SK-N-SH (cell line): ENCODE results near the gene LCA5L. TPM values are rescaled to one million over a fixed set of nuclear protein-coding genes. Genes with fewer than 3 reads are reported as not detected.

Source experiments
- CTCF ChIA-PET: fragments of 300-600, 350-600 bp; formaldehyde crosslinking; extraction: SDS; loops from one replicate; lab custom pipeline; 2021; lab: Yijun Ruan, JAX
- POLR2A ChIA-PET: fragments of 350-600 bp; sonication (Branson Sonifier 250); formaldehyde crosslinking; extraction: SDS; loops from one replicate; lab custom pipeline; 2020; ENCODE audit warnings: antibody characterized with exemption, inconsistent platforms; lab: Yijun Ruan, JAX
- DNase-seq: peaks from one replicate; pipeline ENCODE4 v3.0.0; 2012
- H2AFZ ChIP-seq: fragments of 200-600 bp; sonication (generic); 2 replicates; pipeline ENCODE4 v1.8.1; 2016; ENCODE audit warnings: antibody characterized with exemption, mild to moderate bottlenecking, low read depth
- H3F3A ChIP-seq: fragments of 200-600 bp; sonication (generic); replicated peaks from 2 replicates; pipeline ENCODE3; 2016; ENCODE audit warnings: antibody characterized with exemption, mild to moderate bottlenecking; ENCODE audit not compliant: insufficient read depth
- H3K27ac ChIP-seq, 2 experiments: fragments of 200-500 bp in 1 of 2; fragments of 200-600 bp in 1 of 2; sonication (Bioruptor generic) in 1 of 2; sonication (generic), shearing (Covaris generic) in 1 of 2; 2 replicates each; pipeline versions ENCODE4 v1.5.1 to v1.6.1; 2014 to 2016; ENCODE audit warnings: low read depth in 2 of 2, inconsistent platforms in 1 of 2, low read length in 1 of 2, mild to moderate bottlenecking in 1 of 2, mixed read lengths in 1 of 2
- H3K27me3 ChIP-seq: fragments of 200-600 bp; sonication (generic), shearing (Covaris generic); 2 replicates; pipeline ENCODE4 v1.6.1; 2016; ENCODE audit warnings: mixed run types; ENCODE audit not compliant: insufficient read depth
- H3K36me3 ChIP-seq, 2 experiments: fragments of 200-500 bp in 1 of 2; fragments of 200-600 bp in 1 of 2; sonication (Bioruptor generic) in 1 of 2; sonication (generic) in 1 of 2; replicated peaks in 1 of 2; 2 replicates each; pipeline versions ENCODE3 to v1.5.1; 2014 to 2016; ENCODE audit warnings: low read length in 1 of 2, mild to moderate bottlenecking in 1 of 2; ENCODE audit not compliant: insufficient read depth in 2 of 2, control insufficient read depth in 1 of 2
- H3K4me1 ChIP-seq, 2 experiments: fragments of 200-500 bp in 1 of 2; fragments of 200-600 bp in 1 of 2; sonication (Bioruptor generic) in 1 of 2; sonication (generic), shearing (Covaris generic) in 1 of 2; 2 replicates each; pipeline versions ENCODE4 v1.5.1 to v1.6.1; 2014 to 2016; ENCODE audit warnings: low read depth in 1 of 2, low read length in 1 of 2, mixed run types in 1 of 2; ENCODE audit not compliant: insufficient read depth in 2 of 2, control insufficient read depth in 1 of 2
- H3K4me2 ChIP-seq: fragments of 200-600 bp; sonication (generic), shearing (Covaris generic); 2 replicates; pipeline ENCODE4 v1.6.1; 2017; ENCODE audit warnings: mixed run types
- H3K4me3 ChIP-seq, 2 experiments: fragments of 200-500 bp in 1 of 2; fragments of 200-600 bp in 1 of 2; sonication (Bioruptor generic) in 1 of 2; sonication (generic), shearing (Covaris generic) in 1 of 2; 2 replicates each; pipeline versions ENCODE4 v1.5.1 to v1.8.1; 2014 to 2016; ENCODE audit warnings: low read depth in 2 of 2, inconsistent platforms in 1 of 2, low read length in 1 of 2, mild to moderate bottlenecking in 1 of 2, mixed read lengths in 1 of 2, moderate library complexity in 1 of 2
- H3K79me2 ChIP-seq: fragments of 200-600 bp; sonication (generic); 2 replicates; pipeline ENCODE4 v1.8.1; 2017; ENCODE audit warnings: mild to moderate bottlenecking; ENCODE audit not compliant: insufficient read depth
- H3K9ac ChIP-seq: fragments of 200-600 bp; sonication (generic); 2 replicates; pipeline ENCODE4 v1.6.1; 2017; ENCODE audit warnings: mixed run types
- H3K9me2 ChIP-seq: fragments of 200-600 bp; sonication (generic); 2 replicates; pipeline ENCODE4 v1.6.1; 2017; ENCODE audit warnings: mixed run types
- H3K9me3 ChIP-seq: fragments of 200-600 bp; sonication (generic); 2 replicates; pipeline ENCODE4 v1.6.1; 2017; ENCODE audit warnings: mixed run types, mild to moderate bottlenecking, moderate library complexity
- H4K20me1 ChIP-seq: fragments of 200-600 bp; sonication (generic); 2 replicates; pipeline ENCODE4 v1.6.1; 2017; ENCODE audit warnings: mild to moderate bottlenecking, mixed run types; ENCODE audit not compliant: insufficient read depth
- CTCF ChIP-seq: fragments of 200-600 bp; sonication (generic); IDR thresholded peaks from 2 replicates; pipeline ENCODE4 v1.6.1; 2017; ENCODE audit warnings: antibody characterized with exemption, mild to moderate bottlenecking, moderate library complexity
- ELF1 ChIP-seq: IDR thresholded peaks from 2 replicates; pipeline ENCODE4 v1.4.0; 2012
- FOSL2 ChIP-seq: IDR thresholded peaks from 2 replicates; pipeline ENCODE4 v1.4.0; 2012; ENCODE audit warnings: low read depth, mild to moderate bottlenecking, moderate library complexity, borderline replicate concordance
- FOXM1 ChIP-seq: IDR thresholded peaks from 2 replicates; pipeline ENCODE4 v1.4.0; 2012; ENCODE audit warnings: low read depth, mild to moderate bottlenecking
- GABPA ChIP-seq: IDR thresholded peaks from 2 replicates; pipeline ENCODE4 v1.4.0; 2012; ENCODE audit warnings: low read depth, mild to moderate bottlenecking
- IRF3 ChIP-seq: fragments of 150-350 bp; IDR thresholded peaks from 2 replicates; pipeline ENCODE4 v1.6.1; 2016; ENCODE audit warnings: mild to moderate bottlenecking, low read depth, low read length
- JUND ChIP-seq: IDR thresholded peaks from 2 replicates; pipeline ENCODE4 v1.4.0; 2012
- MXI1 ChIP-seq: IDR thresholded peaks from 2 replicates; pipeline ENCODE4 v1.6.1; 2012; ENCODE audit warnings: mild to moderate bottlenecking, low read depth, low read length, improper control_type of control experiment
- NRF1 ChIP-seq: IDR thresholded peaks from 2 replicates; pipeline ENCODE4 v1.6.1; 2012; ENCODE audit warnings: low read depth, mild to moderate bottlenecking, low read length
- PBX3 ChIP-seq: IDR thresholded peaks from 2 replicates; pipeline ENCODE4; 2012
- POLR2AphosphoS5 ChIP-seq: IDR thresholded peaks from 2 replicates; pipeline ENCODE4 v1.6.1; 2012; ENCODE audit warnings: low read depth, low read length
- RAD21 ChIP-seq: IDR thresholded peaks from 2 replicates; pipeline ENCODE4 v1.6.1; 2012; ENCODE audit warnings: mild to moderate bottlenecking, low read length
- RCOR1 ChIP-seq: fragments of 150-350 bp; IDR thresholded peaks from 2 replicates; pipeline ENCODE4 v1.6.1; 2017; ENCODE audit warnings: antibody characterized with exemption, low read length
- RFX5 ChIP-seq: IDR thresholded peaks from 2 replicates; pipeline ENCODE4 v1.6.1; 2012; ENCODE audit warnings: mild to moderate bottlenecking, improper control_type of control experiment, low read length
- TAF1 ChIP-seq: IDR thresholded peaks from 2 replicates; pipeline ENCODE4 v1.6.1; 2012; ENCODE audit warnings: low read depth, mild to moderate bottlenecking, low read length, moderate library complexity, borderline replicate concordance
- TCF12 ChIP-seq: IDR thresholded peaks from 2 replicates; pipeline ENCODE4 v1.4.0; 2012
- TEAD4 ChIP-seq: IDR thresholded peaks from 2 replicates; pipeline ENCODE4 v1.4.0; 2012; ENCODE audit warnings: mild to moderate bottlenecking, borderline replicate concordance; ENCODE audit not compliant: insufficient read depth
- whole genome bisulfite sequencing: methylation state at CpG from one replicate; pipeline ENCODE4 v1.1.6; 2017; ENCODE audit warnings: low lambda C conversion rate; 5-methylcytosine and 5-hydroxymethylcytosine counted together
- polyA plus RNA-seq, 3 experiments: library from polyadenylated mRNA; depleted of rRNA; stranded (reverse); fragments of >200 nt; gene quantifications; 2 replicates each; pipeline ENCODE4 v1.2.3, GENCODE V29; 2012
- TF ChIP-seq, protein P1 (sequence below): IDR thresholded peaks from 2 replicates; pipeline ENCODE4 v1.6.1; 2012; ENCODE audit warnings: mild to moderate bottlenecking, low read depth, low read length, moderate library complexity
- TF ChIP-seq, protein P2 (sequence below): IDR thresholded peaks from 2 replicates; pipeline ENCODE4 v1.4.0; 2012; ENCODE audit warnings: low read depth

LCA5L gene
- polyA plus RNA-seq, 1 of the 3 experiments (the other 2 are of a cell fraction), result 0.74 TPM

DNA sequence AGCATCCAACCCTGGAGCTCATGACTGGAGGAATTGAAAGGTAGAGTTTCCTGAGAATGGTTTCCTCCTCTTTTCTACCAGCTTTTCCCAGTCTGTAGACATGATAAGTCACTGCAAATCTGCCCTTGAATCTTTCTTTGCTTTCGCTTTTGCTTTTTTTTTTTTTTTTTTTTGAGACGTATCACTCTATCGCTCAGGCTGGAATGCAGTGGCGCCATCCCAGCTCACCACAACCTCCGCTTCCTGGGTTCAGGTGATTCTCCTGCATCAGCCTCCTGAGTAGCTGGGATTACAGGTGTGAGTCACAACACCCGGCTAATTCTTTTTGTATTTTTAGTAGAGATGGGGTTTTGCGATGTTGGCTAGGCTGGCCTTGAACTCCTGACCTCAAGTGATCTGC is 1.7 kb upstream of the LCA5L start:
- Histone ChIP-seq H3K79me2 (no peaks in the 10 kb centered on the region), H3K9ac (no peak overlapping the region), H3K27me3 (no peaks in the 10 kb centered on the region), H3F3A (no peaks in the 10 kb centered on the region), H3K36me3 (no peaks in the 10 kb centered on the region), H3K4me3 (no peak overlapping the region), H2AFZ (no peak overlapping the region), H3K9me2 (no peaks in the 10 kb centered on the region), H3K4me2 (no peak overlapping the region), H3K4me1 (peaks cover 0 to 9% of the 10 kb centered on the region in 2 experiments; a peak in 3 of 4 replicates), H3K27ac (no peak overlapping the region), H3K9me3 (no peaks in the 10 kb centered on the region), H4K20me1 (no peaks in the 10 kb centered on the region)
- no peak for DNase-seq
- CTCF ChIA-PET, result interaction anchor here (0.9 to 1.4 kb wide), 2 partner anchors 15 to 59 kb away, joined by 3 to 4 read pairs; no protein-coding TSS in a partner anchor
- no peak for TF ChIP-seq CTCF
- no peak for TF ChIP-seq IRF3
- TF ChIP-seq NRF1, result no peak
- no peak for TF ChIP-seq RFX5
- TF ChIP-seq, protein P1, sequence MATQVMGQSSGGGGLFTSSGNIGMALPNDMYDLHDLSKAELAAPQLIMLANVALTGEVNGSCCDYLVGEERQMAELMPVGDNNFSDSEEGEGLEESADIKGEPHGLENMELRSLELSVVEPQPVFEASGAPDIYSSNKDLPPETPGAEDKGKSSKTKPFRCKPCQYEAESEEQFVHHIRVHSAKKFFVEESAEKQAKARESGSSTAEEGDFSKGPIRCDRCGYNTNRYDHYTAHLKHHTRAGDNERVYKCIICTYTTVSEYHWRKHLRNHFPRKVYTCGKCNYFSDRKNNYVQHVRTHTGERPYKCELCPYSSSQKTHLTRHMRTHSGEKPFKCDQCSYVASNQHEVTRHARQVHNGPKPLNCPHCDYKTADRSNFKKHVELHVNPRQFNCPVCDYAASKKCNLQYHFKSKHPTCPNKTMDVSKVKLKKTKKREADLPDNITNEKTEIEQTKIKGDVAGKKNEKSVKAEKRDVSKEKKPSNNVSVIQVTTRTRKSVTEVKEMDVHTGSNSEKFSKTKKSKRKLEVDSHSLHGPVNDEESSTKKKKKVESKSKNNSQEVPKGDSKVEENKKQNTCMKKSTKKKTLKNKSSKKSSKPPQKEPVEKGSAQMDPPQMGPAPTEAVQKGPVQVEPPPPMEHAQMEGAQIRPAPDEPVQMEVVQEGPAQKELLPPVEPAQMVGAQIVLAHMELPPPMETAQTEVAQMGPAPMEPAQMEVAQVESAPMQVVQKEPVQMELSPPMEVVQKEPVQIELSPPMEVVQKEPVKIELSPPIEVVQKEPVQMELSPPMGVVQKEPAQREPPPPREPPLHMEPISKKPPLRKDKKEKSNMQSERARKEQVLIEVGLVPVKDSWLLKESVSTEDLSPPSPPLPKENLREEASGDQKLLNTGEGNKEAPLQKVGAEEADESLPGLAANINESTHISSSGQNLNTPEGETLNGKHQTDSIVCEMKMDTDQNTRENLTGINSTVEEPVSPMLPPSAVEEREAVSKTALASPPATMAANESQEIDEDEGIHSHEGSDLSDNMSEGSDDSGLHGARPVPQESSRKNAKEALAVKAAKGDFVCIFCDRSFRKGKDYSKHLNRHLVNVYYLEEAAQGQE, result no peak
- no peak for TF ChIP-seq RAD21
- TF ChIP-seq TAF1, result no peak
- no peak for TF ChIP-seq JUND
- TF ChIP-seq ELF1, result no peak
- no peak for TF ChIP-seq RCOR1
- TF ChIP-seq, protein P2, sequence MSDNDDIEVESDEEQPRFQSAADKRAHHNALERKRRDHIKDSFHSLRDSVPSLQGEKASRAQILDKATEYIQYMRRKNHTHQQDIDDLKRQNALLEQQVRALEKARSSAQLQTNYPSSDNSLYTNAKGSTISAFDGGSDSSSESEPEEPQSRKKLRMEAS, result no peak
- TF ChIP-seq TCF12, result no peak
- no peak for TF ChIP-seq PBX3
- TF ChIP-seq MXI1, result no peak
- no peak for TF ChIP-seq TEAD4
- no peak for TF ChIP-seq GABPA
- TF ChIP-seq POLR2AphosphoS5, result no peak
- TF ChIP-seq FOSL2, result no peak
- no peak for TF ChIP-seq FOXM1
- POLR2A ChIA-PET, result no interaction called here
- over 99% methylated on average over 7 of the region's 7 CpGs for WGBS
